Measurements from ENCODE around the gene PKP4.
"Not testable (repeated sequence)": the region's sequence is repeated elsewhere in the genome, so short reads cannot be mapped to it uniquely, and the experiment has no call there.

The PKP4 gene

DNA sequence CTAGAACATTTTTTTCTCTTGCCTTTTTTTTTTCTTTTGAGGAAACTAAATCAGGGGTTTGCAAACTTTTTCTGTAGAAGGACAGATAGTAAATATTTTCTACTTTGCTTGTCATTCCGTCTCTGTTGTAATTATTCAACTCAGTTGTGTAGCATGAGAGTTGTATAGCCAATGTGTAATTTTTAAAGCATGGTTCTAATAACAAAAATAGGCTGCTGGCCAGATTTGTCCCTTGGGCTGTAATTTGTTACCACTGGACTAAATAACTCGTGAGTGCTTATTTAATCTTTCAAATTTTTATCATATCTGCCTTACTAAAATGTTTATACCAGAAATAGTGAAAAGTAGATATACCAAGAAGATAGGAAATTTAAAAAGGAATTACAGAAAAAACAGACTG is 43.2 kb upstream of the PKP4 start:
- DNase-seq (ENCODE audit: extremely low spot score) = no peak
- POLR2A ChIA-PET = no interaction called here
- TF ChIP-seq FOXA1 (IDR thresholded peaks at IDR 0.05) = no peak
- no peak for TF ChIP-seq FOXK2 (IDR thresholded peaks at IDR 0.05)
- TF ChIP-seq, protein P1, sequence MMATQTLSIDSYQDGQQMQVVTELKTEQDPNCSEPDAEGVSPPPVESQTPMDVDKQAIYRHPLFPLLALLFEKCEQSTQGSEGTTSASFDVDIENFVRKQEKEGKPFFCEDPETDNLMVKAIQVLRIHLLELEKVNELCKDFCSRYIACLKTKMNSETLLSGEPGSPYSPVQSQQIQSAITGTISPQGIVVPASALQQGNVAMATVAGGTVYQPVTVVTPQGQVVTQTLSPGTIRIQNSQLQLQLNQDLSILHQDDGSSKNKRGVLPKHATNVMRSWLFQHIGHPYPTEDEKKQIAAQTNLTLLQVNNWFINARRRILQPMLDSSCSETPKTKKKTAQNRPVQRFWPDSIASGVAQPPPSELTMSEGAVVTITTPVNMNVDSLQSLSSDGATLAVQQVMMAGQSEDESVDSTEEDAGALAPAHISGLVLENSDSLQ (IDR thresholded peaks at IDR 0.05) = no peak
- TF ChIP-seq ZNF384 (IDR thresholded peaks at IDR 0.05) = no peak
- TF ChIP-seq HDGF (IDR thresholded peaks at IDR 0.05; ENCODE audit: borderline replicate concordance) = no peak
- CTCF ChIA-PET = interaction anchor here (0.6 to 1.1 kb wide), 2 partner anchors 235 to 784 kb away, joined by 3 to 7 read pairs; partner anchors contain the start of gene ACVR1C

DNA sequence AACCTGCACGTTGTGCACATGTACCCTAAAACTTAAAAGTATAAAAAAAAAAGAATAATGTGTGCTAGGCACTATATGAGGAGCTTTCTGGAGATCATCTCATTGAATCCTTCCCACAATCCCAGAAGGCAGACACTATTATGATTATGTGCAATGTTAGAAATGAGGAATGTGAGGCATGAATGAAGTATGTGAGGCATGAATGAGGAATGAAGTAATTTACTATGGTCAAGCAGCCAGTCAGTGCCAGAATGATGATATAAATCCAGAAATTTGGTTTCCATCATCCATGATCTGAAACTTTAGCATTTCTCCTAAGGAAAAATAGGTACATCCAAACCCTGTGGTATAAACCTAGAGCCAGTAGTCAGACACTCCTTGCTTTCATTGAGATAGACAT is 42.2 kb upstream of the PKP4 start:
- TF ChIP-seq ARNT (IDR thresholded peaks at IDR 0.05) (no peak), FOXM1 (IDR thresholded peaks at IDR 0.05; ENCODE audit: borderline replicate concordance) (no peak), SUZ12 (IDR thresholded peaks at IDR 0.05) (no peak), TARDBP (IDR thresholded peaks at IDR 0.05) (no peak), FOXA1 (IDR thresholded peaks at IDR 0.05) (no peak), L3MBTL2 (conservative IDR thresholded peaks at IDR 0.05) (no peak), ZNF384 (IDR thresholded peaks at IDR 0.05) (no peak), CTBP1 (IDR thresholded peaks at IDR 0.05; ENCODE audit: borderline replicate concordance) (no peak), BHLHE40 (IDR thresholded peaks at IDR 0.05; ENCODE audit: borderline replicate concordance) (no peak), ELF4 (IDR thresholded peaks at IDR 0.05) (no peak), NFRKB (IDR thresholded peaks at IDR 0.05) (no peak), HDGF (IDR thresholded peaks at IDR 0.05; ENCODE audit: borderline replicate concordance) (no peak), LEF1 (IDR thresholded peaks at IDR 0.05; ENCODE audit: borderline replicate concordance) (no peak), SP1 (IDR thresholded peaks at IDR 0.05) (no peak), FOXK2 (IDR thresholded peaks at IDR 0.05) (no peak)
- TF ChIP-seq, protein P1 (IDR thresholded peaks at IDR 0.05) = no peak
- CTCF ChIA-PET = no interaction called here
- POLR2A ChIA-PET = no interaction called here
- DNase-seq (ENCODE audit: extremely low spot score) = no peak

DNA sequence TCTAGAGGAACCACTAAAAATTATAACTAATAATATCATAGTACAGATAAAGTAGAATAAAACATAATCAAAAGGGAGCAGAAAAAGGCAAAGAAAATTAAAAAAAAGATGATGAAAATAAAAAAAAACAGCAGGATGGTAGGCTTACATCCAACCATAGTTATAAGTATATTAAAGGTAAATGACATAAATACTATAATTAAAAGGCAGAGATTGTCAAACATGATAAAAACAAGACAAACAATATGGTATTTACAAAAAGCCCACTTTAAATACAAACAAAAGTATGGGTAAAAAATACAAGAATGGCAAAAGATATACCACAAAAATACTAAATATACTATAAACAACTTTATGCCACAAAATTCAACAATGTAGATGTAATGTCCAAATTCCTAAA is 24.6 kb upstream of the PKP4 start:
- DNase-seq (ENCODE audit: extremely low spot score) = no peak
- ChIA-PET POLR2A (no interaction called here), CTCF (no interaction called here)
- TF ChIP-seq SP1 (IDR thresholded peaks at IDR 0.05) = no peak
- no peak for TF ChIP-seq FOXA1 (IDR thresholded peaks at IDR 0.05)

DNA sequence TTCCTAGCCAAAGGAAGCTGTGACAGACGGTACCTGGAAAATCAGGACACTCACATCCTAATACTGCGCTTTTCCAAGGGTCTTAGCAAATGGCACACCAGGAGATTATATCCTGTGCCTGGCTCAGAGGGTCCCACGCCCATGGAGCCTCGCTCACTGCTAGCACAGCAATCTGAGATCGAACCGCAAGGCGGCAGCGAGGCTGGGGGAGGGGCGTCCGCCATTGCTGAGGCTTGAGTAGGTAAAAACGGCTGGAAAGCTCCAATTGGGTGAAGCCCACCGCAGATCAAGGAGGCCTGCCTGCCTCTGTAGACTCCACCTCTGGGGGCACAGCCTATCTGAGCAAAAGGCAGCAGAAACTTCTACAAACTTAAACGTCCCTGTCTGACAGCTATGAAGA is 23.0 kb upstream of the PKP4 start:
- CTCF ChIA-PET; DNase-seq (ENCODE audit: extremely low spot score): not testable (repeated sequence)

DNA sequence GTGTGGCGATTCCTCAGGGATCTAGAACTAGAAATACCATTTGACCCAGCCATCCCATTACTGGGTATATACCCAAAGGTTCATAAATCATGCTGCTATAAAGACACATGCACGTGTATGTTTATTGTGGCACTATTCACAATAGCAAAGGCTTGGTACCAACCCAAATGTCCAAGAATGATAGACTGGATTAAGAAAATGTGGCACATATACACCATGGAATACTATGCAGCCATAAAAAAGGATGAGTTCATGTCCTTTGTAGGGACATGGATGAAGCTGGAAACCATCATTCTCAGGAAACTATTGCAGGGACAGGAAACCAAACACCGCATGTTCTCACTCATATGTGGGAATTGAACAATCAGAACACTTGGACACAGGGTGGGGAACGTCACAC is 17.7 kb upstream of the PKP4 start:
- DNase-seq (ENCODE audit: extremely low spot score); POLR2A ChIA-PET; CTCF ChIA-PET: not testable (repeated sequence)

More for the DNA sequence above, 23.0 kb upstream of the PKP4 start:
- POLR2A ChIA-PET = not testable (repeated sequence)

DNA sequence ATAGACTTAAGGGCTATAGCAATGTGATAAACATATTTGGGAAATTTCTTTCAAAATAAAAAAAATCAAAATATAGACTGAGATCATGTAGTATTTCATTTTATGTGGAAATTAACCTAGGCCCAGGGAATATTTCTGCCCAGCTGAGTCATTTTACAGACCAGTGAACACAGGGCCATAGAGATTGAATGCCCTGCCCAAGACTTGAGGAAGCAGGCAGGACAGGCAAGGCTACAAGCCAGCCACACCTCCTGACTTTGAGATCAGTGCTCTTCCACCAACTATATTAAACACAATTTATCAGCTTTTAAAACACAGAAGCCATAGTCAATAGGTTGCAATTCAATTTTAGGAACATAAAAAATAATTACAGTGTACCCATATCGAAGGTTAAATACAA is 13.1 kb upstream of the PKP4 start:
- no peak for DNase-seq (ENCODE audit: extremely low spot score)
- CTCF ChIA-PET = interaction anchor here (1.2 kb wide), 1 partner anchor 13 kb away, joined by 5 read pairs; the partner anchor contains the start of gene CCDC148
- POLR2A ChIA-PET = no interaction called here
- TF ChIP-seq ARNT (IDR thresholded peaks at IDR 0.05) (no peak), FOXK2 (IDR thresholded peaks at IDR 0.05) (no peak), NFRKB (IDR thresholded peaks at IDR 0.05) (no peak), FOXA1 (IDR thresholded peaks at IDR 0.05) (no peak), SP1 (IDR thresholded peaks at IDR 0.05) (no peak), LEF1 (IDR thresholded peaks at IDR 0.05; ENCODE audit: borderline replicate concordance) (no peak), TARDBP (IDR thresholded peaks at IDR 0.05) (no peak), L3MBTL2 (conservative IDR thresholded peaks at IDR 0.05) (no peak), ELF4 (IDR thresholded peaks at IDR 0.05) (no peak), CTBP1 (IDR thresholded peaks at IDR 0.05; ENCODE audit: borderline replicate concordance) (no peak), FOXM1 (IDR thresholded peaks at IDR 0.05; ENCODE audit: borderline replicate concordance) (no peak), ZNF384 (IDR thresholded peaks at IDR 0.05) (no peak), SUZ12 (IDR thresholded peaks at IDR 0.05) (no peak)

DNA sequence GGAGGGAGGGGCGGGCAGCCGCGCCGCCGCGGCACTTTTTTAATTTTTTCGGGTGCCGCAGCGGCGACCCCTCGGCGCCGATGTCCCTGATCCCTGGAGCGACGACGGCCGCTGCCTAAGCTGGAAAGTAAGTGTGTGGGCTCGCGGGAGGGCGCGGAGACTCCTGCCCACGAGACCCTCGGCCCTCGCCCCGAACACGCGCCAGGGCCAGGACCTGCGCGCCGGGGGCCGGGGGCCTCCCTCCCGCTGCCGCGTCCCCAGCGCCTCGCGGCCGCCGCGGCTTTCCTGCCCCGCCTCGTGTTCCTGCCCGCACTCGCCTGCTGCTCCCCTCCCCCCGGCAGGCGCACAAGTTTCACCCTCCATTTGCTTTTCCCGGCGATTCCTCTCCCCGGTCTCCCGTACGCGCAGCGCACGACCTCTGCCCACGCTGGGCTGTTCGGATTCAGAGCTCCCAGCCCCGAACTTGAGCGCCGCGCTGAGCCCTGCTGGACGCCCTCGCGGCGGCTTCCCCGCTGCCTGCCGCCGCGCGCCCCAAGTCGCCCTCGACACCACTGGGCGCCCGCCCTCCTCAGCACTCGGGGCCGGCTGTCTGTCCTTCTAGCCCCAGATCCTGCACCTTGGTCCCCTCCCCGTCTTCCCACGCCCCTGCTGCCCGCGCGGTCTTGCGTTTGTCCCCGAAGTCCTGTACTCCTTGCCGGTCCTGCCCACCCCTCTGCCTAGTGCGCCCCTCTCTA is 507 bp downstream of the PKP4 start:
- POLR2A ChIA-PET = interaction anchor here (0.7 kb wide), 1 partner anchor 20 kb away, joined by 3 read pairs; no protein-coding TSS in a partner anchor
- CTCF ChIA-PET = no interaction called here
- no peak for TF ChIP-seq SUZ12 (IDR thresholded peaks at IDR 0.05)
- TF ChIP-seq TARDBP (IDR thresholded peaks at IDR 0.05) = no peak
- no peak for TF ChIP-seq ELF4 (IDR thresholded peaks at IDR 0.05)
- TF ChIP-seq FOXK2 (IDR thresholded peaks at IDR 0.05) = no peak
- TF ChIP-seq, protein P1 (IDR thresholded peaks at IDR 0.05) = no peak
- TF ChIP-seq ARNT (IDR thresholded peaks at IDR 0.05) = no peak
- no peak for TF ChIP-seq HDGF (IDR thresholded peaks at IDR 0.05; ENCODE audit: borderline replicate concordance)
- TF ChIP-seq FOXA1 (IDR thresholded peaks at IDR 0.05) = no peak
- TF ChIP-seq ZNF384 (IDR thresholded peaks at IDR 0.05) = no peak
- peak; percentile 63; the same call in 1 of the 2 replicates for TF ChIP-seq FOXM1 (IDR thresholded peaks at IDR 0.05; ENCODE audit: borderline replicate concordance)
- no peak for TF ChIP-seq SP1 (IDR thresholded peaks at IDR 0.05)
- TF ChIP-seq L3MBTL2 (conservative IDR thresholded peaks at IDR 0.05) = peak; percentile 74
- DNase-seq (ENCODE audit: extremely low spot score) = peak; percentile 53
